ENCODE results near the gene NTM.

NTM gene

GRCh38 chr11:132231656-132232347 is 861.4 kb downstream of the NTM start:
- no peak for DNase-seq (ENCODE audit: low read depth in 4 of 4, low spot score in 1 of 4)

- DNase-seq (ENCODE audit: low read depth in 4 of 4, low spot score in 1 of 4) = no peak
Measured at GRCh38 chr11:132234878-132235277, 864.5 kb downstream of the NTM start.

GRCh38 chr11:132237781-132238180 is 867.4 kb downstream of the NTM start:
- DNase-seq (ENCODE audit: low read depth in 4 of 4, low spot score in 1 of 4) = no peak

GRCh38 chr11:132238331-132238866 is 868.0 kb downstream of the NTM start:
- DNase-seq (ENCODE audit: low read depth in 4 of 4, low spot score in 1 of 4) = no peak

- no peak for DNase-seq (ENCODE audit: low read depth in 4 of 4, low spot score in 1 of 4)
Measured at GRCh38 chr11:132240374-132240773, 870.0 kb downstream of the NTM start.

GRCh38 chr11:132242632-132243031 is 872.2 kb downstream of the NTM start:
- DNase-seq (ENCODE audit: low read depth in 4 of 4, low spot score in 1 of 4) = no peak

- no peak for DNase-seq (ENCODE audit: low read depth in 4 of 4, low spot score in 1 of 4)
Measured at GRCh38 chr11:132244846-132245245, 874.4 kb downstream of the NTM start.

GRCh38 chr11:132245403-132246385 is 875.3 kb downstream of the NTM start:
- no peak for DNase-seq (ENCODE audit: low read depth in 4 of 4, low spot score in 1 of 4)

- DNase-seq (ENCODE audit: low read depth in 4 of 4, low spot score in 1 of 4) = no peak
Measured at GRCh38 chr11:132248580-132248979, 878.2 kb downstream of the NTM start.

GRCh38 chr11:132249256-132249655 is 878.8 kb downstream of the NTM start:
- no peak for DNase-seq (ENCODE audit: low read depth in 4 of 4, low spot score in 1 of 4)

GRCh38 chr11:132251061-132251460 is 880.6 kb downstream of the NTM start:
- DNase-seq (ENCODE audit: low read depth in 4 of 4, low spot score in 1 of 4) = no peak

- no peak for DNase-seq (ENCODE audit: low read depth in 4 of 4, low spot score in 1 of 4)
Measured at GRCh38 chr11:132253469-132254264, 883.3 kb downstream of the NTM start.

GRCh38 chr11:132254906-132255305 is 884.5 kb downstream of the NTM start:
- DNase-seq (ENCODE audit: low read depth in 4 of 4, low spot score in 1 of 4) = no peak

- DNase-seq (ENCODE audit: low read depth in 4 of 4, low spot score in 1 of 4) = no peak
Measured at GRCh38 chr11:132256528-132257279, 886.3 kb downstream of the NTM start.

GRCh38 chr11:132257871-132258270 is 887.5 kb downstream of the NTM start:
- DNase-seq (ENCODE audit: low read depth in 4 of 4, low spot score in 1 of 4) = no peak

- DNase-seq (ENCODE audit: low read depth in 4 of 4, low spot score in 1 of 4) = no peak
Measured at GRCh38 chr11:132258875-132259274, 888.5 kb downstream of the NTM start.

GRCh38 chr11:132260636-132261035 is 890.2 kb downstream of the NTM start:
- no peak for DNase-seq (ENCODE audit: low read depth in 4 of 4, low spot score in 1 of 4)

- no peak for DNase-seq (ENCODE audit: low read depth in 4 of 4, low spot score in 1 of 4)
Measured at GRCh38 chr11:132263241-132263640, 892.8 kb downstream of the NTM start.

- DNase-seq (ENCODE audit: low read depth in 4 of 4, low spot score in 1 of 4) = no peak
Measured at GRCh38 chr11:132263875-132264274, 893.5 kb downstream of the NTM start.

GRCh38 chr11:132264616-132265015 is 894.2 kb downstream of the NTM start:
- DNase-seq (ENCODE audit: low read depth in 4 of 4, low spot score in 1 of 4) = no peak
